ENCODE results near the gene CD1B.
"Not testable (repeated sequence)": the region's sequence is repeated elsewhere in the genome, so short reads cannot be mapped to it uniquely, and the experiment has no call there.

The CD1B gene

DNA sequence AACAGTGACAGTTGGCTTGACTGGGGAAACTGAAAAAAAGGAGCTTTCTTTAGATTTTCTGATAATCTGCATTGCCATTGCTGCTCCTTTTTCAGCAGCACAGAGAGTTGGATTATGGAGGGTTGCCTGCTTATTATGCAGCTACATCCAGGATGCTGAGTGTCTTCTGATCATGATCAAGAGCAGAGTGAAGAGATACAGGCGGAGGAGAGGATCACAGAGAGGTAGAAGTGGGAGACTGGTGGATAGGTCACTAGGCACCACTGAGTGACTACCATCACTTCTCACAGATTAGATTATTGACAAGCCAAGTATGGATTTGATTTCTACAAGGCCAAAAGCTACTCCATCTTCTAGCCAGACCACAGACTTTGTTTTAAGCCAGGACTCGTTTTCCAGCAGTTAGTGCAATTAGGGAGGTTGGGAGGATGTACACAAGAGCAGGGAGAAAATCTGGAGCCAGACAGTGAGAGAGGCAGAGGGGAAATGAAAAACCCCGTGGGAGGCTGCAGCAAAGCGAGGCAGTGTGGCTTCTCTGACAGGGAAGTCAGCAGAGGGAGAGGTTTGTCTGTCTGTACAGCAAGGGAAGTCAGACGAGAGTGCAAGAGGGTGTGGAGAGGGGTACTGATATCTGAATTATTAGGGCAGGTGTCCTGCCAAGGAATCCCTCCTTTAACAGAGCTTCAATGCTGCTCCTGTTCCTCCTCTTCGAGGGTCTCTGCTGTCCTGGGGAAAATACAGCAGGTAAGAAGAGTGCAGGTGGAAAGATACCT is 22.2 kb upstream of the CD1B start, which contains the start of gene CD1E:
Gene CD1E, plus strand, starts transcription at position 592 of the 773 bp plus-strand sequence. Its CDS starts 95 bp downstream, at position 687.
- Histone ChIP-seq H3K9ac (ENCODE audit: low read length) (no peak within 1 kb of the TSS), H3K4me1 (ENCODE audit: insufficient read depth, low read length) (no peaks in the 10 kb centered on the region), H3K4me3 (ENCODE audit: low read depth in 1 of 2, low read length in 2 of 2) (no peak within 1 kb of the TSS), H3K9me3 (ENCODE audit: low read length) (no peaks in the 10 kb centered on the region), H3K36me3 (ENCODE audit: insufficient read depth, low read length) (no peaks in the 10 kb centered on the region), H3K27me3 (ENCODE audit: control insufficient read depth in 1 of 2, insufficient read depth in 2 of 2, low read length in 2 of 2) (no peaks in the 10 kb centered on the region), H3K27ac (ENCODE audit: low read depth, low read length) (no peak within 1 kb of the TSS)

GRCh38 chr1:158348946-158349345 is 17.6 kb upstream of the CD1B start:
- H3K4me1 ChIP-seq (ENCODE audit: insufficient read depth, low read length); H3K27me3 ChIP-seq (ENCODE audit: control insufficient read depth in 1 of 2, insufficient read depth in 2 of 2, low read length in 2 of 2); H3K36me3 ChIP-seq (ENCODE audit: insufficient read depth, low read length); H3K9ac ChIP-seq (ENCODE audit: low read length); H3K4me3 ChIP-seq (ENCODE audit: low read depth in 1 of 2, low read length in 2 of 2); H3K9me3 ChIP-seq (ENCODE audit: low read length); H3K27ac ChIP-seq (ENCODE audit: low read depth, low read length): not testable (repeated sequence)

GRCh38 chr1:158336413-158336812 is 5.1 kb upstream of the CD1B start:
- H3K27me3 ChIP-seq (ENCODE audit: control insufficient read depth in 1 of 2, insufficient read depth in 2 of 2, low read length in 2 of 2); H3K27ac ChIP-seq (ENCODE audit: low read depth, low read length); H3K4me1 ChIP-seq (ENCODE audit: insufficient read depth, low read length); H3K9ac ChIP-seq (ENCODE audit: low read length); H3K36me3 ChIP-seq (ENCODE audit: insufficient read depth, low read length); H3K9me3 ChIP-seq (ENCODE audit: low read length); H3K4me3 ChIP-seq (ENCODE audit: low read depth in 1 of 2, low read length in 2 of 2): not testable (repeated sequence)

GRCh38 chr1:158335213-158335532 is 3.8 kb upstream of the CD1B start:
- H3K36me3 ChIP-seq (ENCODE audit: insufficient read depth, low read length), result no peaks in the 10 kb centered on the region
- H3K9ac ChIP-seq (ENCODE audit: low read length), result no peak overlapping the region
- no peaks in the 10 kb centered on the region for H3K27me3 ChIP-seq (ENCODE audit: control insufficient read depth in 1 of 2, insufficient read depth in 2 of 2, low read length in 2 of 2)
- H3K27ac ChIP-seq (ENCODE audit: low read depth, low read length), result no peak overlapping the region
- H3K9me3 ChIP-seq (ENCODE audit: low read length), result no peaks in the 10 kb centered on the region
- no peaks in the 10 kb centered on the region for H3K4me1 ChIP-seq (ENCODE audit: insufficient read depth, low read length)
- no peak overlapping the region for H3K4me3 ChIP-seq (ENCODE audit: low read depth in 1 of 2, low read length in 2 of 2)

DNA sequence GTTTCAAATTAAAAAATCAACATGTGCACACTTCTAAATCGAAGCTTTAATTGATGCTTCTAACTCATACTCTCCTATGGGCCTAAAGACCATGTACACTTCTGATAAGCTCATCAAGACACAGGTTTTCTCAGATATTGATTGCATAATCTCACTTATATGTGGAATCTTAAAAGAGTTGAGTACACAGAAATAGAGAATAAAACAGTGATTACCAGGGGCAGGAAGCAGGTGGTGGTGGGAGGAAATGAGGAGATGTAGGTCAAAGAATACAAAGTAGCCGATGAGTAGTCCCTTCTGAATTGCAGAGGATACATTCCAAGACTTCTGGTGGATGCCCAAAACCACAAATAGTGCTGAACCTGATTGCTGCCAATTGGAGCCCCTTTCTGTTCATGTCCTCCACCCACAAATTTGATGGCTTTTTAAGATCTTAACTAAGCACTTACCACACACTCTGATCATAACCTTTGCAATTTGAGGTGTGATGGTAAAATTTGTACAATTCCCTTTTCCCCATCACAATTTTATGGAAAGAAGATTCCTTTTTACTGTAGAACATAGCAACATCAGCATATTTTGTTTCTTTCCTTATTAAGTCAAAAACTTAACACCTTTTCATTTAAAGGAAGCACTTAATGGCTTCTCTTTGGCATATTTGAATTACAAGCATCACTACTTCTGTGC is 3.3 kb upstream of the CD1B start:
- H3K4me1 ChIP-seq (ENCODE audit: insufficient read depth, low read length), result no peaks in the 10 kb centered on the region
- H3K4me3 ChIP-seq (ENCODE audit: low read depth in 1 of 2, low read length in 2 of 2), result no peak overlapping the region
- no peaks in the 10 kb centered on the region for H3K27me3 ChIP-seq (ENCODE audit: control insufficient read depth in 1 of 2, insufficient read depth in 2 of 2, low read length in 2 of 2)
- H3K36me3 ChIP-seq (ENCODE audit: insufficient read depth, low read length), result no peaks in the 10 kb centered on the region
- no peak overlapping the region for H3K27ac ChIP-seq (ENCODE audit: low read depth, low read length)
- no peak overlapping the region for H3K9ac ChIP-seq (ENCODE audit: low read length)
- H3K9me3 ChIP-seq (ENCODE audit: low read length), result no peaks in the 10 kb centered on the region

DNA sequence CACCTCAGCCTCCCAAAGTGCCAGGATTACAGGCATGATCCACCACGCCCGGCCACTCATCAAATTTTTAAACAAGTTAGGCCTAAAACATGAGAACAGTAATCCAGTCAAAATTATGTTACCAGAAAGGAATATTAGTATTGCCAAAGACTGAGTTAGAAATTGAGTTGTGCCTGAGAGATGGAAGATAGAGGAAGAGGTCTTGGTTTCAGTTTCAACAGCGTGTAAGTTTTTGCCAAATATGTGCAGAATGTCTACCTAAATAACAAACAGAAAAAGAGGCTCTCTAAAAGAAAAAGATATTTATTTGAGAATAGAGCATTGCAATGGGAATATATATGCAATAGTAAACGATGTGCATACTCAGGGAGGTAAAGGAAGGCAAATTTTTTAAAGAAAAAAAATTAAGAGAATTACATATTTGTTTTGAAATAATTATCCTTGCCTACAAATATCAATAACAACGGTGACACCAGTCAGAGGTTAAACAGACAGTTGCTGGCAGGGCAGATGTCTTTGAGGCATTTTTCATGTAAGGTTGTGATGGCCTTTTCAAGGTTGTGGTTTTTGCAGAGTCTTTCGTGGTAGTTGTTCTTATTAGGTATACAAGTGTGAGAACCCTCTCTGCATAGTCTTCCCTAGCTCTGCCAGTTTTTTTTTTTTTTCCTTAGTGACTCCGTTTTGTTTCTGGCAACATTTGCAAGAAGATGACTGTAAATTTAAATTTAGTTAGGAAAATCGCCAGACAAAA is 2.2 kb upstream of the CD1B start:
- Histone ChIP-seq H3K9ac (ENCODE audit: low read length) (no peak overlapping the region), H3K4me1 (ENCODE audit: insufficient read depth, low read length) (no peaks in the 10 kb centered on the region), H3K36me3 (ENCODE audit: insufficient read depth, low read length) (no peaks in the 10 kb centered on the region), H3K4me3 (ENCODE audit: low read depth in 1 of 2, low read length in 2 of 2) (no peak overlapping the region), H3K9me3 (ENCODE audit: low read length) (no peaks in the 10 kb centered on the region), H3K27ac (ENCODE audit: low read depth, low read length) (no peak overlapping the region), H3K27me3 (ENCODE audit: control insufficient read depth in 1 of 2, insufficient read depth in 2 of 2, low read length in 2 of 2) (no peaks in the 10 kb centered on the region)

- H3K9ac ChIP-seq (ENCODE audit: low read length), result no peak overlapping the region
- H3K4me1 ChIP-seq (ENCODE audit: insufficient read depth, low read length), result no peaks in the 10 kb centered on the region
- H3K4me3 ChIP-seq (ENCODE audit: low read depth in 1 of 2, low read length in 2 of 2), result no peak overlapping the region
- H3K27ac ChIP-seq (ENCODE audit: low read depth, low read length), result no peak overlapping the region
- H3K9me3 ChIP-seq (ENCODE audit: low read length), result no peaks in the 10 kb centered on the region
- no peaks in the 10 kb centered on the region for H3K36me3 ChIP-seq (ENCODE audit: insufficient read depth, low read length)
- H3K27me3 ChIP-seq (ENCODE audit: control insufficient read depth in 1 of 2, insufficient read depth in 2 of 2, low read length in 2 of 2), result no peaks in the 10 kb centered on the region
These were observed 265 bp downstream of the CD1B start for GRCh38 chr1:158331106-158331425.

- Histone ChIP-seq H3K4me1 (ENCODE audit: insufficient read depth, low read length) (no peaks in the 10 kb centered on the region), H3K4me3 (ENCODE audit: low read depth in 1 of 2, low read length in 2 of 2) (no peak overlapping the region), H3K9me3 (ENCODE audit: low read length) (no peaks in the 10 kb centered on the region), H3K36me3 (ENCODE audit: insufficient read depth, low read length) (no peaks in the 10 kb centered on the region), H3K9ac (ENCODE audit: low read length) (no peak overlapping the region), H3K27ac (ENCODE audit: low read depth, low read length) (no peak overlapping the region), H3K27me3 (ENCODE audit: control insufficient read depth in 1 of 2, insufficient read depth in 2 of 2, low read length in 2 of 2) (no peaks in the 10 kb centered on the region)
These were observed 783 bp downstream of the CD1B start for GRCh38 chr1:158330391-158331105.

DNA sequence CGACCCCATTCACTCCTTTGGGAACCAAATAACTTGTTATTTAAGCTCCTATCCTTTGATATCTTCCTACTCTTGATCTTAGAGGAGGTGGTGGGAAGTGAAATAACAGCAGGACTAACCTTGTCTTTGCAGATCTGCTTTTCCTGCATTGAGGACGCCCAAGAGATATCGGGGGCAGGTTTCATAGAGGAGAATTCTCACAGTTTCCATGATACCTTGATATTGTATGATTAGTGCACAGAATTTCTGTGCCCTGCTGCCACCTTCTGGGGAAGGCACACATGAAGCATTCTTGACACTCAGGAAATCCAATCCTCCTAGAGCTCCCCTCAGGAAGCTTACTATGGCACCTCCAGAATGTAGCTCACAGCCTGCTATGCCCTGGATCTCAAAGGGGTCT is 1.6 kb downstream of the CD1B start:
- Histone ChIP-seq H3K4me1 (ENCODE audit: insufficient read depth, low read length) (no peaks in the 10 kb centered on the region), H3K9me3 (ENCODE audit: low read length) (no peaks in the 10 kb centered on the region), H3K4me3 (ENCODE audit: low read depth in 1 of 2, low read length in 2 of 2) (no peak overlapping the region), H3K9ac (ENCODE audit: low read length) (no peak overlapping the region), H3K27me3 (ENCODE audit: control insufficient read depth in 1 of 2, insufficient read depth in 2 of 2, low read length in 2 of 2) (no peaks in the 10 kb centered on the region), H3K27ac (ENCODE audit: low read depth, low read length) (no peak overlapping the region), H3K36me3 (ENCODE audit: insufficient read depth, low read length) (no peaks in the 10 kb centered on the region)

DNA sequence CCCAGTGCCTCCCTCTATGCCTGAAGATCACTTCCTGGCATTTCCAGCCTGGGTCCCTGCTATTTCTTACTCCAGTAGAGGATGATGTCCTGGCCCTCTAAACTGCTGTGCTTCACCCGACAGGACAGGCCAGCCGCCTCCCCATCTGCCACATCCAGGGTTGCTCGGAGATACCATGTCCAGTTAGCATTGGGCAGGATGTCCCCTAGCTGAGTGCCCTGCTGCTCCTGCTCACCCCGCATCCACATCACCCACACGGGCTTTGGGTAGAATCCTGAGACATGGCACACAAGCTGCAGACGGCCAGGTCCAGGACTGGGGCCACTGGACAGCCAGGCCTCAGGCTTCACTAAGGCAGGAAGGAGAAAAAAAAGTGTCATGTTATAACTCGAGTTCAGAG is 2.0 kb downstream of the CD1B start:
- no peak overlapping the region for H3K27ac ChIP-seq (ENCODE audit: low read depth, low read length)
- no peak overlapping the region for H3K9ac ChIP-seq (ENCODE audit: low read length)
- H3K36me3 ChIP-seq (ENCODE audit: insufficient read depth, low read length), result no peaks in the 10 kb centered on the region
- H3K4me1 ChIP-seq (ENCODE audit: insufficient read depth, low read length), result no peaks in the 10 kb centered on the region
- H3K4me3 ChIP-seq (ENCODE audit: low read depth in 1 of 2, low read length in 2 of 2), result no peak overlapping the region
- H3K9me3 ChIP-seq (ENCODE audit: low read length), result no peaks in the 10 kb centered on the region
- H3K27me3 ChIP-seq (ENCODE audit: control insufficient read depth in 1 of 2, insufficient read depth in 2 of 2, low read length in 2 of 2), result no peaks in the 10 kb centered on the region

GRCh38 chr1:158328426-158328825 is 2.9 kb downstream of the CD1B start:
- H3K9ac ChIP-seq (ENCODE audit: low read length), result no peak overlapping the region
- H3K27ac ChIP-seq (ENCODE audit: low read depth, low read length), result no peak overlapping the region
- no peaks in the 10 kb centered on the region for H3K36me3 ChIP-seq (ENCODE audit: insufficient read depth, low read length)
- H3K27me3 ChIP-seq (ENCODE audit: control insufficient read depth in 1 of 2, insufficient read depth in 2 of 2, low read length in 2 of 2), result no peaks in the 10 kb centered on the region
- no peak overlapping the region for H3K4me3 ChIP-seq (ENCODE audit: low read depth in 1 of 2, low read length in 2 of 2)
- no peaks in the 10 kb centered on the region for H3K4me1 ChIP-seq (ENCODE audit: insufficient read depth, low read length)
- no peaks in the 10 kb centered on the region for H3K9me3 ChIP-seq (ENCODE audit: low read length)

Data from muscle layer of colon (tissue), 2 donors.